Psoas muscle (tissue), 8 donors: ENCODE data around the gene WNT5B. TPM values are rescaled to one million over a fixed set of nuclear protein-coding genes. Genes with fewer than 3 reads are reported as not detected.
A peak's percentile ranks its signal among the peaks of the same experiment; 100 is the strongest.

Experiments
- ATAC-seq, 4 donors: fragments of 200-7000 bp; cut with Tn5 transposase; one replicate each; pipeline ENCODE4 v1.9.1; 2020; ENCODE audit warnings: moderate library complexity in 3 of 4, mild to moderate bottlenecking in 2 of 4
- DNase-seq, 2 donors: peaks; one replicate each; pipeline ENCODE4 v3.0.0-alpha.2; 2020
- H3K27ac ChIP-seq: fragments of 200-600 bp; one replicate; pipeline ENCODE4 v1.8.0; 2022
- H3K27me3 ChIP-seq, 3 donors: fragments of 200-600 bp in 1 of 3; one replicate each; pipeline versions ENCODE4 v1.6.1 to v1.8.0; 2013 to 2022; ENCODE audit warnings: low read length in 2 of 3, mild to moderate bottlenecking in 2 of 3, moderate library complexity in 1 of 3; ENCODE audit not compliant: insufficient read depth in 3 of 3
- H3K36me3 ChIP-seq, 2 donors: fragments of 200-600 bp in 1 of 2; one replicate each; pipeline versions ENCODE4 v1.6.1 to v1.8.0; 2013 to 2022; ENCODE audit warnings: low read depth in 1 of 2, mild to moderate bottlenecking in 1 of 2, moderate library complexity in 1 of 2; ENCODE audit not compliant: insufficient read depth in 1 of 2
- H3K4me1 ChIP-seq: fragments of 200-600 bp; one replicate; pipeline ENCODE4 v1.8.0; 2022
- H3K4me3 ChIP-seq: fragments of 200-600 bp; one replicate; pipeline ENCODE4 v1.8.0; 2022; ENCODE audit warnings: mild to moderate bottlenecking
- H3K9me3 ChIP-seq: fragments of 200-600 bp; one replicate; pipeline ENCODE4 v1.8.0; 2022
- CTCF ChIP-seq: fragments of 200-600 bp; IDR thresholded peaks from one replicate; pipeline ENCODE4 v1.8.0; 2022; ENCODE audit warnings: antibody characterized with exemption
- WGBS, 3 donors: extraction: QIAGEN DNeasy Blood & Tissue Kit; methylation state at CpG; one replicate each; pipeline versions ENCODE4 v1.1.6 to v1.1.7; 2013; 5-methylcytosine and 5-hydroxymethylcytosine counted together
- intact Hi-C, 2 donors: fragments of 100-400 bp; cut with DNase I; formaldehyde crosslinking; loops; one replicate each; pipeline versions ENCODE4 v1.11.0 to v1.14.2; 2022
- polyA plus RNA-seq, 3 donors: library from polyadenylated mRNA; stranded (reverse); fragments of 200-250 nt; gene quantifications; one replicate each; pipeline ENCODE4 v1.2.3, GENCODE V29; 2013
- total RNA-seq, 4 donors: library from RNA; stranded (reverse); fragmentation: NEBNext Ultra II Directional in 2 of 4; extraction: Animal tissue kit (Norgen Biotek cat#: 25700) in 2 of 4; gene quantifications; one replicate each; pipeline versions ENCODE4 v1.2.1 to v1.2.4, GENCODE V29; 2021 to 2023
- donor health status: healthy with polysubstance abuse.
- donor health status: DM: no; HTN: no; CAD: no; lungs with moderate emphysema.
- donor health status: Bipolar disorder and iron deficiency.
- donor health status: healthy.
- donor health status: DM: yes; HTN: yes; CAD: no.
- donor health status: DM: no; HTN: no; CAD: no.
- donor health status: DM: no; HTN: no; CAD: no.
- donor health status: DM: yes; HTN: yes; CAD: no.

Gene WNT5B
- total and polyA plus RNA-seq, 7 donors = 0.43 to 4.8 (median 0.80) TPM

GRCh38 chr12:1582709-1583050 is 46.4 kb upstream of the WNT5B start:
- Histone ChIP-seq H3K4me1 (peaks cover 2% of the 10 kb centered on the region), H3K27ac (no peak overlapping the region), H3K9me3 (no peaks in the 10 kb centered on the region), H3K4me3 (no peak overlapping the region), H3K36me3 (no peaks in the 10 kb centered on the region), H3K27me3 (no peaks in the 10 kb centered on the region)
- intact Hi-C loops = loop anchor here (1.0 to 10.0 kb wide), 3 partner anchors 464 to 1018 kb away; no protein-coding TSS in a partner anchor
- ATAC-seq (peak in 1 of 4 donors; percentile 28), DNase-seq (no peak)
- TF ChIP-seq CTCF = no peak
- WGBS, 3 donors = 95 to 97% (median 96%) methylated on average over 4 of the region's 4 CpGs

DNA sequence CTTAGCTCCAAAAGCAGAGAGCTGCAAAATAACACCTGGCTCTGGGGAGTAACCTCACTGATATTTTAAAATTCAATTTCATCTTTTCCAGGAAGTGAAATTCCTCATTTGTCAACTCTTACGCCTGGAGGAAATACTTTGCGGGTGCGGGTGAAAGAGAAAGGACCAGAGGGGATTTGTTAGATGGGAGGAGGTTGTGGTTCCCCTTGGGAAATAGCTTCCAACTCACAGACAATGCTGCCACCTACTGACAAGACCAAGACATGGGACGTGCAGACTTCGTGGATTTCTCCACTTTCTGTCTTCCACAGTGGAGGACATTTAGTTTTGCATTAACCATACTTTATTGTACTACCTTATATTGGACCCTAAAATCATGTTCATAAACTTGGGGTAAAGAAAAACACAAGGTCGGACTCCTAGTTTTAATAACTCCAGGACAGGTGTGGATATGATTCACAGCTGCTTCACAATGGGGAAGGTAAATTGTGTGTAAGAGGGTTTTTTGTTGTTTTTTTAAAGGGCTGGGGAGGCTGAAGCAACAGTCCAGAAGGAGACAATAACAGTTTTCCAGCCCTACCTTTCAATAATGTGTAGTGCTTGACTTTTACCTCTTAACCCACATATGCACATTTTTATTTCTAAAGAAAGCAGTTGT is 45.5 kb upstream of the WNT5B start:
- Histone ChIP-seq H3K4me3 (peak overlapping the region; percentile 37), H3K36me3 (no peaks in the 10 kb centered on the region), H3K4me1 (peaks cover 8% of the 10 kb centered on the region), H3K27ac (no peak overlapping the region), H3K27me3 (no peaks in the 10 kb centered on the region), H3K9me3 (no peaks in the 10 kb centered on the region)
- DNase-seq = peak in 1 of 2 donors; percentile 31
- TF ChIP-seq CTCF = peak; percentile 87
- peak; percentile 80 to 92 (median 84) for ATAC-seq
- intact Hi-C loops = loop anchor here (1.0 to 10.0 kb wide), 4 partner anchors 465 to 1019 kb away; no protein-coding TSS in a partner anchor
- WGBS, 3 donors = 1 to 4% (median 2%) methylated on average over 6 of the region's 6 CpGs

DNA sequence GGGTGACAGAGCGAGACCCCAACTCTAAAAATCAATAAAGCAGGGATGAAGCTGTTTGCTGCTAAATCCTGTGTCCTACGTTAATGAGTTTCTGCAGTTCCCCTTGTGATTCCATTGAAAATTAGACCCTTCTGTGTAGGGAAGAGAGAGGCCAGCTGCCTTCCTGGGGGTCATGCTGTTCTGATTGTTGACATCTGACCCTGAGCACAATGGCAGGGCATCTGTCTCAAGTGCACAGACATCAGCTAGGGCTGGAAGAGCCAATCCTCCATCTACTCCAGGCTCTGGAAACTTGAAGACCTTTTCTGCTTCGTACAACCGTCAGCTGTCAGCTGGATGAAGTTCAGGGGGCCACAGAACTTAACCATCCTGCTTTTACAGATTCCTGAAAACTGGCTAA is 44.7 kb upstream of the WNT5B start:
- TF ChIP-seq CTCF = no peak
- Histone ChIP-seq H3K4me1 (peaks cover 10% of the 10 kb centered on the region), H3K27me3 (no peaks in the 10 kb centered on the region), H3K9me3 (no peaks in the 10 kb centered on the region), H3K4me3 (no peak overlapping the region), H3K27ac (no peak overlapping the region), H3K36me3 (no peaks in the 10 kb centered on the region)
- intact Hi-C loops = loop anchor here (2.0 to 10.0 kb wide), 3 partner anchors 466 to 1020 kb away; no protein-coding TSS in a partner anchor
- 87 to 92% (median 89%) methylated on average over 4 of the region's 4 CpGs for WGBS, 3 donors
- DNase-seq = no peak
- ATAC-seq = no peak

DNA sequence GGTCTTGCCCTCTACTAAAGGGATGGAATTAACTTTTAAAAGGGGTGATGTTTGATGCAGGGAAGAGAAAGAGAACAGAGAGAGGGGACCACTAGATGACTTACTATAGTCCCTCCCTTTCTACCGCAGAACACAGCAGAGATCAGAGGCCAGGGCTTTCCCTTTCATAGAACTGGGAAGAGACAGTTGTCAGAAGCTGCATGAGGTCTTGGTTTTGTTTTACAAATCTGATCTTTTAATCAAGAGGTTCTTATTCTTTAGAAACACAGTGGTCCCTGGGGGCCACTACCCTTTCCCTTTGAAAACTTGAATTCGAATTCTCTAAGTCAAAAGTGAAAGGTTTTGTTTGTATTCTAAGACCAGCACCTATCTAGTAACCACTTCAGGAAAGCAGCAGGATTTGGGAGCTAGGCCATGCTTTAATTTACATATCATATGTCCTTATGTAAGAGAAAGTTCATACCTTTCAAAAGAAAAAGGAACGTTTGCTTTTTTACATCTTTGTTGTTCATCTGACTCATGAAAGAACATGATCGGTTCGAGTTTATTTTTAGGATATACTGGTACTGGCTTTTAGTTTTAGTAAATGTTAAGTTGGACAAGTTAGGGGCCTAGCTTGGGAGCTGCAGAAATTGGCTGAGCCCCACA is 41.0 kb upstream of the WNT5B start:
- no peak for ATAC-seq
- no peak for DNase-seq
- Histone ChIP-seq H3K4me1 (peaks cover 46% of the 10 kb centered on the region), H3K27me3 (no peaks in the 10 kb centered on the region), H3K27ac (no peak overlapping the region), H3K36me3 (no peaks in the 10 kb centered on the region), H3K4me3 (no peak overlapping the region), H3K9me3 (no peaks in the 10 kb centered on the region)
- WGBS, 3 donors = 41 to 52% (median 49%) methylated on average over 5 of the region's 5 CpGs
- intact Hi-C loops = loop anchor here (5.0 to 10.0 kb wide), 2 partner anchors 306 to 1023 kb away; no protein-coding TSS in a partner anchor
- no peak for TF ChIP-seq CTCF
